Measurements from ENCODE around the gene DUSP6. TPM values are rescaled to one million over a fixed set of nuclear protein-coding genes. Genes with fewer than 3 reads are reported as not detected.

Gene DUSP6
- total and polyA plus RNA-seq, 10 of the 15 experiments (the other 5 are each of a cell fraction or from before 2014, with no cell fraction given), result 0.02 to 0.69 (median 0.07) TPM; not detected in 1

DNA sequence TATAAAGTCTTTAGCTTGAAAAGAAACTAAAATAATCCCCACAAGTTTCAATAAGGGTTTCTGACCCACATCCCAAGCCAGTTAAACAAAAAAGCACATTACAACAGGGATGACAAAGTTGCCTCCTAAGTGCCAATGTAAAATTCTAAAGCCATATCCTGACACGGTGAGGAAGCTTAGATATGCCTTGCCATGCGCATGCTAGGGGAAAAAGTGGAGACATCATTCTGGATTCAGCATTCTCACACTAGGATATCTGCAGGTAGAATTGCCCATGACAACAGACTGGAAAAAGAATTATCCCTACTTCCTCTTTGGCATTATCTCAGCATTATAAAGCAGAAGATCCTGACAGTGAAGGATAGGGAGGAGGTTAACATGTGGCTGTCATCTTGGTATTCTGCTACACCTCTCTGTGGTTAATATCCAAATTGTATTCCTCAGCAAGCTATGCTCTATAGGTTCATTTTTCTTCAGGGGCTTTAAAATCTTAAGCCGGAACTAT, 4.9 kb downstream of the DUSP6 start:
- POLR2A ChIA-PET, result interaction anchor here (0.6 kb wide), 1 partner anchor 49 kb away, joined by 3 read pairs; no protein-coding TSS in a partner anchor
- in situ Hi-C loops (cut with MboI), result no loop called here
- no peak overlapping the region for H2AFZ ChIP-seq (ENCODE audit: control insufficient read depth, low read depth, low read length)

DNA sequence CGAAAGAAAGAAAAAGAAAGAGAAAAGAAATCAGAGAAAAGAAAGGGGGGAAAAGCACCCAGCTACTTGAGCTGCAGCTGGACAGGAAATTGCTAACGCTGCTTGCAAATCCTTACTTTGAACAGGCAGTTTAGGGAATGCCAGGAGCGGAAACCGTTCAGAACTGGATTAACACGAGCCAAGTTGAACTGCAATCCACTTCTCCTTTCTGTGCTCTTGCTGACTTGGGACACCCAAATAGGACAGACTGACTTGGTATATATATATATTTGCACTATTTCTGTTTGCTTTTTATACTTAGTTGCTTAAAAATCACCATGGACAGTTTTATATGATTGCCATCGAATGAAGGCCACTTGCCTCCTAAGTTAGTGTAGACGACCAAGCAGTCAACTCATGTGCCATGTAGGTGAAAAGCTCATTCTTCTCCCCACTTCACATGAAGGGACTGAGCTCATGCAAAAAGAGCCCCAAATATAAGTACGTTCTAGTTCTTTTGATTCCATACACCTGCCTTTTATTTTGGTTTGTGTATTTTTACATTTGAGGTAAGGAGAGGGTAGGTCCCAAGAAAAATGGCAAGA, 5.5 kb downstream of the DUSP6 start:
- Histone ChIP-seq H3K27ac (ENCODE audit: control insufficient read depth, insufficient read depth) (no peak overlapping the region), H3K4me2 (ENCODE audit: control insufficient read depth, insufficient read depth) (peak overlapping the region; percentile 24), H3K36me3 (ENCODE audit: control insufficient read depth in 2 of 2, insufficient read depth in 2 of 2, low read length in 1 of 2) (no peaks in the 10 kb centered on the region), H3K9ac (ENCODE audit: control insufficient read depth, insufficient read depth, low read length) (no peak overlapping the region), H3K9me3 (replicated peaks; ENCODE audit: control insufficient read depth, insufficient read depth, low read length) (no peaks in the 10 kb centered on the region), H3K4me1 (ENCODE audit: control insufficient read depth, insufficient read depth, low read length) (peaks cover 18% of the 10 kb centered on the region), H3K4me3 (no peak overlapping the region), H2AFZ (ENCODE audit: control insufficient read depth, low read depth, low read length) (no peak overlapping the region), H3K79me2 (ENCODE audit: control insufficient read depth, insufficient read depth, low read length) (no peaks in the 10 kb centered on the region), H4K20me1 (ENCODE audit: control insufficient read depth, insufficient read depth) (no peaks in the 10 kb centered on the region), H3K27me3 (replicated peaks in 1 of 2; ENCODE audit: control insufficient read depth in 2 of 2, insufficient read depth in 2 of 2, low read length in 1 of 2) (peaks cover 13 to 28% of the 10 kb centered on the region in 2 experiments)
- DNase-seq (ENCODE audit: low read depth, low spot score) (no peak), FAIRE-seq (no peak), ATAC-seq (peak; percentile 8; the same call in 2 of the 3 replicates)
- intact Hi-C loops (cut with micrococcal nuclease; ENCODE audit: unreplicated experiment), result no loop called here
- ChIA-PET POLR2A (interaction anchor here (0.5 to 0.6 kb wide), 4 partner anchors 50 to 369 kb away, joined by 3 to 5 read pairs (median 3); no protein-coding TSS in a partner anchor), RAD21 (ENCODE audit: unreplicated experiment) (interaction anchor here (0.9 to 2.1 kb wide), 6 partner anchors 115 to 210 kb away, joined by 3 to 9 read pairs (median 4); no protein-coding TSS in a partner anchor), CTCF (interaction anchor here (1.2 to 2.1 kb wide), 3 partner anchors 12 to 122 kb away, joined by 3 to 9 read pairs (median 6); no protein-coding TSS in a partner anchor), SMC1A (ENCODE audit: uncharacterized antibody, unreplicated experiment) (interaction anchor here (0.6 to 2.6 kb wide), 7 partner anchors 12 to 299 kb away, joined by 3 to 11 read pairs (median 3); no protein-coding TSS in a partner anchor)
- 8% methylated on average over 8 of the region's 8 CpGs for WGBS (ENCODE audit: insufficient coverage, insufficient replicate concordance, low lambda C conversion rate, missing lambda C conversion rate)
- in situ Hi-C loops (cut with MboI), result no loop called here
- BruUV-seq (replicated peaks), result no TSS peak
- TF ChIP-seq RAD21 (IDR thresholded peaks at IDR 0.05; ENCODE audit: insufficient read depth, low read depth, low read length) (no peak), IKZF1 (conservative IDR thresholded peaks at IDR 0.05) (peak; percentile 6; the same call in 1 of the 2 replicates), BMI1 (IDR thresholded peaks at IDR 0.05; ENCODE audit: borderline replicate concordance) (peak; percentile 10; the same call in 1 of the 2 replicates), ESRRA (IDR thresholded peaks at IDR 0.05; ENCODE audit: low read length) (no peak), ZNF217 (IDR thresholded peaks at IDR 0.05) (peak; percentile 9; the same call in 1 of the 2 replicates), PML (IDR thresholded peaks at IDR 0.05; ENCODE audit: low read length) (no peak), SUPT20H (IDR thresholded peaks at IDR 0.05; ENCODE audit: borderline replicate concordance, control insufficient read depth, low read depth, low read length) (no peak), EED (IDR thresholded peaks at IDR 0.05; ENCODE audit: low read depth) (no peak; the same call in 1 of the 2 replicates)
- TF ChIP-seq, protein P1, sequence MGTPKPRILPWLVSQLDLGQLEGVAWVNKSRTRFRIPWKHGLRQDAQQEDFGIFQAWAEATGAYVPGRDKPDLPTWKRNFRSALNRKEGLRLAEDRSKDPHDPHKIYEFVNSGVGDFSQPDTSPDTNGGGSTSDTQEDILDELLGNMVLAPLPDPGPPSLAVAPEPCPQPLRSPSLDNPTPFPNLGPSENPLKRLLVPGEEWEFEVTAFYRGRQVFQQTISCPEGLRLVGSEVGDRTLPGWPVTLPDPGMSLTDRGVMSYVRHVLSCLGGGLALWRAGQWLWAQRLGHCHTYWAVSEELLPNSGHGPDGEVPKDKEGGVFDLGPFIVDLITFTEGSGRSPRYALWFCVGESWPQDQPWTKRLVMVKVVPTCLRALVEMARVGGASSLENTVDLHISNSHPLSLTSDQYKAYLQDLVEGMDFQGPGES (IDR thresholded peaks at IDR 0.05), result no peak
- TF ChIP-seq, protein P2, sequence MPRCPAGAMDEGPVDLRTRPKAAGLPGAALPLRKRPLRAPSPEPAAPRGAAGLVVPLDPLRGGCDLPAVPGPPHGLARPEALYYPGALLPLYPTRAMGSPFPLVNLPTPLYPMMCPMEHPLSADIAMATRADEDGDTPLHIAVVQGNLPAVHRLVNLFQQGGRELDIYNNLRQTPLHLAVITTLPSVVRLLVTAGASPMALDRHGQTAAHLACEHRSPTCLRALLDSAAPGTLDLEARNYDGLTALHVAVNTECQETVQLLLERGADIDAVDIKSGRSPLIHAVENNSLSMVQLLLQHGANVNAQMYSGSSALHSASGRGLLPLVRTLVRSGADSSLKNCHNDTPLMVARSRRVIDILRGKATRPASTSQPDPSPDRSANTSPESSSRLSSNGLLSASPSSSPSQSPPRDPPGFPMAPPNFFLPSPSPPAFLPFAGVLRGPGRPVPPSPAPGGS (IDR thresholded peaks at IDR 0.05; ENCODE audit: borderline replicate concordance, insufficient read depth, low read depth, low read length, poor library complexity, severe bottlenecking), result no peak

More for the DNA sequence above, 4.9 kb downstream of the DUSP6 start:
- intact Hi-C loops (cut with micrococcal nuclease; ENCODE audit: unreplicated experiment), result no loop called here
- H4K20me1 ChIP-seq (ENCODE audit: control insufficient read depth, insufficient read depth), result no peaks in the 10 kb centered on the region; the same call in 1 of the 2 replicates
- ChIA-PET CTCF (interaction anchor here (2.1 kb wide), 1 partner anchor 12 kb away, joined by 6 read pairs; no protein-coding TSS in a partner anchor), RAD21 (ENCODE audit: unreplicated experiment) (interaction anchor here (1.1 to 1.7 kb wide), 3 partner anchors 115 to 211 kb away, joined by 3 to 4 read pairs (median 3); no protein-coding TSS in a partner anchor), SMC1A (ENCODE audit: uncharacterized antibody, unreplicated experiment) (interaction anchor here (1.5 to 2.6 kb wide), 3 partner anchors 11 to 115 kb away, joined by 3 to 11 read pairs (median 3); no protein-coding TSS in a partner anchor)
- H3K27ac ChIP-seq (ENCODE audit: control insufficient read depth, insufficient read depth), result no peak overlapping the region
- no peak overlapping the region for H3K4me2 ChIP-seq (ENCODE audit: control insufficient read depth, insufficient read depth)
- ATAC-seq, result no peak
- H3K4me3 ChIP-seq, result no peak overlapping the region
- 94% methylated on average over 3 of the region's 3 CpGs for WGBS (ENCODE audit: insufficient coverage, insufficient replicate concordance, low lambda C conversion rate, missing lambda C conversion rate)
- peaks cover 13 to 31% of the 10 kb centered on the region in 2 experiments for H3K27me3 ChIP-seq (replicated peaks in 1 of 2; ENCODE audit: control insufficient read depth in 2 of 2, insufficient read depth in 2 of 2, low read length in 1 of 2)
- no peaks in the 10 kb centered on the region for H3K79me2 ChIP-seq (ENCODE audit: control insufficient read depth, insufficient read depth, low read length)
- no peak for TF ChIP-seq IKZF2 (IDR thresholded peaks at IDR 0.05)
- TF ChIP-seq KLF5 (IDR thresholded peaks at IDR 0.05; ENCODE audit: partially characterized antibody), result no peak
- no peak for TF ChIP-seq RUNX3 (IDR thresholded peaks at IDR 0.05; ENCODE audit: low read length)
- TF ChIP-seq LARP7 (IDR thresholded peaks at IDR 0.05), result no peak
- TF ChIP-seq IRF4 (IDR thresholded peaks at IDR 0.05; ENCODE audit: low read depth, low read length), result no peak
- TF ChIP-seq HCFC1 (IDR thresholded peaks at IDR 0.05; ENCODE audit: low read length), result no peak
- TF ChIP-seq YY1 (IDR thresholded peaks at IDR 0.05; ENCODE audit: low read depth, low read length), result no peak
- no peak for TF ChIP-seq SREBF2 (IDR thresholded peaks at IDR 0.05; ENCODE audit: low read length)
- no peak for TF ChIP-seq POU2F2 (IDR thresholded peaks at IDR 0.05; ENCODE audit: borderline replicate concordance, low read depth, low read length)
- no peaks in the 10 kb centered on the region for H3K36me3 ChIP-seq (ENCODE audit: control insufficient read depth in 2 of 2, insufficient read depth in 2 of 2, low read length in 1 of 2)
- BruUV-seq (replicated peaks), result no TSS peak
- H3K4me1 ChIP-seq (ENCODE audit: control insufficient read depth, insufficient read depth, low read length), result peaks cover 18% of the 10 kb centered on the region
- H3K9me3 ChIP-seq (replicated peaks; ENCODE audit: control insufficient read depth, insufficient read depth, low read length), result no peaks in the 10 kb centered on the region
- DNase-seq (ENCODE audit: low read depth, low spot score), result no peak
- H3K9ac ChIP-seq (ENCODE audit: control insufficient read depth, insufficient read depth, low read length), result no peak overlapping the region
- FAIRE-seq, result no peak
